Stimulated activated CD4-positive, alpha-beta T cell treated with anti-CD3 and anti-CD28 coated beads, Interleukin-1b, Interleukin-23, amount 100 ng/mL, for 4 hours (primary cell): Measurements from ENCODE around the gene FAM237A.
A peak's percentile ranks its signal among the peaks of the same experiment; 100 is the strongest.

Experiments used
- DNase-seq, 2 donors: peaks; one replicate each; pipeline ENCODE4 v3.0.0-alpha.2; 2020; ENCODE audit warnings: low read depth in 2 of 2

The FAM237A gene

GRCh38 chr2:206688990-206689389, 46.7 kb downstream of the FAM237A start:
- DNase-seq: no peak

GRCh38 chr2:206692971-206693370, 50.7 kb downstream of the FAM237A start:
- no peak for DNase-seq

GRCh38 chr2:206693399-206694137, 51.3 kb downstream of the FAM237A start:
- peak in 1 of 2 donors; percentile 34 for DNase-seq

GRCh38 chr2:206696910-206697309, 54.6 kb downstream of the FAM237A start:
- DNase-seq: no peak

- DNase-seq: no peak
These were observed 56.5 kb downstream of the FAM237A start for GRCh38 chr2:206698811-206699210.
